OCI-LY1 (cell line): ENCODE data around the gene SERINC2.
"Not testable (repeated sequence)": the region's sequence is repeated elsewhere in the genome, so short reads cannot be mapped to it uniquely, and the experiment has no call there.

Experiments
- H2AFZ ChIP-seq: fragments of 200-600 bp; sonication (generic), shearing (Covaris generic); 2 replicates; pipeline ENCODE4 v1.6.0; 2014; ENCODE audit warnings: antibody characterized with exemption, mild to moderate bottlenecking, low read length
- H3F3A ChIP-seq: fragments of 200-600 bp; sonication (generic), shearing (Covaris generic); 2 replicates; pipeline ENCODE4 v1.6.0; 2014; ENCODE audit warnings: mild to moderate bottlenecking, antibody characterized with exemption, low read length, moderate library complexity; ENCODE audit not compliant: insufficient read depth
- H3K27ac ChIP-seq: fragments of 200-600 bp; sonication (generic); 2 replicates; pipeline ENCODE4 v1.5.1; 2014; ENCODE audit warnings: low read length, mixed run types, mild to moderate bottlenecking, low read depth; ENCODE audit not compliant: poor library complexity, severe bottlenecking
- H3K27me3 ChIP-seq: fragments of 200-600 bp; sonication (generic); 2 replicates; pipeline ENCODE4 v1.6.0; 2014; ENCODE audit warnings: antibody characterized with exemption, mild to moderate bottlenecking, low read length, moderate library complexity; ENCODE audit not compliant: insufficient read depth
- H3K36me3 ChIP-seq: fragments of 200-600 bp; sonication (generic); 2 replicates; pipeline ENCODE4 v1.6.1; 2014; ENCODE audit warnings: mild to moderate bottlenecking, antibody characterized with exemption, low read length, moderate library complexity, mixed read lengths; ENCODE audit not compliant: insufficient read depth
- H3K4me1 ChIP-seq: fragments of 200-600 bp; sonication (generic); 2 replicates; pipeline ENCODE4 v1.5.1; 2014; ENCODE audit warnings: mild to moderate bottlenecking, low read length, moderate library complexity; ENCODE audit not compliant: insufficient read depth, severe bottlenecking
- H3K4me2 ChIP-seq: fragments of 200-600 bp; sonication (generic), shearing (Covaris generic); 2 replicates; pipeline ENCODE4 v1.6.1; 2014; ENCODE audit warnings: low read length
- H3K4me3 ChIP-seq: fragments of 200-600 bp; sonication (generic); 2 replicates; pipeline ENCODE4 v1.5.1; 2014; ENCODE audit warnings: low read length, low read depth, mild to moderate bottlenecking, mixed read lengths; ENCODE audit not compliant: poor library complexity, severe bottlenecking
- H3K79me2 ChIP-seq: fragments of 200-600 bp; shearing (Covaris generic); 2 replicates; pipeline ENCODE4 v1.6.1; 2016; ENCODE audit warnings: mixed run types, low read length, mixed read lengths; ENCODE audit not compliant: insufficient read depth
- H3K9ac ChIP-seq: fragments of 200-600 bp; sonication (generic), shearing (Covaris generic); 2 replicates; pipeline ENCODE4 v1.6.1; 2014; ENCODE audit warnings: mild to moderate bottlenecking, low read length, mixed read lengths
- H3K9me2 ChIP-seq: fragments of 200-600 bp; sonication (generic), shearing (Covaris generic); 2 replicates; pipeline ENCODE4 v1.6.1; 2014; ENCODE audit warnings: low read depth, mild to moderate bottlenecking, low read length, mixed read lengths
- H3K9me3 ChIP-seq: fragments of 200-600 bp; shearing (Covaris generic); 2 replicates; pipeline ENCODE4 v1.6.1; 2014; ENCODE audit warnings: low read length, mixed read lengths
- H4K20me1 ChIP-seq: fragments of 200-600 bp; sonication (generic), shearing (Covaris generic); 2 replicates; pipeline ENCODE4 v1.6.0; 2016; ENCODE audit warnings: mild to moderate bottlenecking, low read length; ENCODE audit not compliant: insufficient read depth
- CTCF ChIP-seq: fragments of 200-600 bp; sonication (generic), shearing (Covaris generic); IDR thresholded peaks from 2 replicates; pipeline ENCODE4 v1.5.1; 2017; ENCODE audit warnings: mild to moderate bottlenecking, antibody characterized with exemption, low read length, moderate library complexity, mixed read lengths
- EZH2 ChIP-seq: fragments of 200-600 bp; sonication (generic), shearing (Covaris generic); IDR thresholded peaks from 2 replicates; pipeline ENCODE4 v1.8.0; 2017; ENCODE audit warnings: borderline replicate concordance, mixed run types, mild to moderate bottlenecking, antibody characterized with exemption, low read length, moderate library complexity, mixed read lengths

Gene SERINC2

GRCh38 chr1:31478167-31478566, 65.2 kb downstream of the SERINC2 start:
- peaks cover 37% of the 10 kb centered on the region for H3K4me1 ChIP-seq
- peak overlapping the region; percentile 63; the same call in 1 of the 2 replicates for H3K4me2 ChIP-seq
- no peaks in the 10 kb centered on the region for H3K27me3 ChIP-seq
- H2AFZ ChIP-seq, result 0 out of 2 replicates have a peak overlapping the region, but pooled peaks have one; percentile 34
- no peaks in the 10 kb centered on the region; the same call in 1 of the 2 replicates for H3K36me3 ChIP-seq
- no peaks in the 10 kb centered on the region for H3K79me2 ChIP-seq
- peaks cover 10% of the 10 kb centered on the region; the same call in 1 of the 2 replicates for H3K9me3 ChIP-seq
- H3K9me2 ChIP-seq, result no peaks in the 10 kb centered on the region
- no peaks in the 10 kb centered on the region for H3F3A ChIP-seq
- H3K4me3 ChIP-seq, result no peak overlapping the region
- H3K27ac ChIP-seq, result peak overlapping the region; percentile 96
- H3K9ac ChIP-seq, result peak overlapping the region; percentile 56
- no peaks in the 10 kb centered on the region for H4K20me1 ChIP-seq
- TF ChIP-seq CTCF (no peak), EZH2 (no peak)

- Histone ChIP-seq H3K9me3 (peaks cover 10% of the 10 kb centered on the region; the same call in 1 of the 2 replicates), H3K9me2 (no peaks in the 10 kb centered on the region), H3K27me3 (no peaks in the 10 kb centered on the region), H3K9ac (no peak overlapping the region), H3K4me1 (peaks cover 46% of the 10 kb centered on the region), H2AFZ (no peak overlapping the region), H3K27ac (no peak overlapping the region), H4K20me1 (no peaks in the 10 kb centered on the region), H3K79me2 (no peaks in the 10 kb centered on the region), H3K36me3 (no peaks in the 10 kb centered on the region), H3K4me3 (no peak overlapping the region), H3K4me2 (no peak overlapping the region), H3F3A (no peaks in the 10 kb centered on the region)
- no peak for TF ChIP-seq CTCF
- no peak for TF ChIP-seq EZH2
Observed at GRCh38 chr1:31479811-31480210, 66.8 kb downstream of the SERINC2 start.

- not testable (repeated sequence) for H3K9me2 ChIP-seq, H4K20me1 ChIP-seq, H3K9ac ChIP-seq, H3F3A ChIP-seq, H3K27ac ChIP-seq, H3K27me3 ChIP-seq, H2AFZ ChIP-seq, H3K36me3 ChIP-seq, H3K4me3 ChIP-seq, H3K79me2 ChIP-seq, H3K4me2 ChIP-seq
- Histone ChIP-seq H3K4me1 (peaks cover 46% of the 10 kb centered on the region), H3K9me3 (peaks cover 10% of the 10 kb centered on the region; the same call in 1 of the 2 replicates)
Observed at GRCh38 chr1:31480426-31480825, 67.4 kb downstream of the SERINC2 start.

- Histone ChIP-seq H2AFZ (0 out of 2 replicates have a peak overlapping the region, but pooled peaks have one; percentile 30), H3K4me1 (peaks cover 33% of the 10 kb centered on the region), H3K27ac (peak overlapping the region; percentile 91), H3K4me2 (peak overlapping the region; percentile 8; the same call in 1 of the 2 replicates), H4K20me1 (no peaks in the 10 kb centered on the region), H3K9ac (peak overlapping the region; percentile 49), H3K9me3 (peaks cover 10% of the 10 kb centered on the region; the same call in 1 of the 2 replicates), H3K9me2 (no peaks in the 10 kb centered on the region), H3K27me3 (no peaks in the 10 kb centered on the region), H3K4me3 (no peak overlapping the region), H3K36me3 (no peaks in the 10 kb centered on the region), H3F3A (no peaks in the 10 kb centered on the region), H3K79me2 (no peaks in the 10 kb centered on the region)
- TF ChIP-seq CTCF (no peak), EZH2 (no peak)
Observed at GRCh38 chr1:31482482-31483011, 69.5 kb downstream of the SERINC2 start.
